Epithelial cell of proximal tubule (primary cell): ENCODE data around the gene HYAL1. TPM values are rescaled to one million over a fixed set of nuclear protein-coding genes. Genes with fewer than 3 reads are reported as not detected.

ENCODE experiments used
- DNase-seq: peaks from one replicate; pipeline ENCODE4 v3.0.0-alpha.2; 2011; ENCODE audit warnings: low read depth
- H3K4me3 ChIP-seq: 2 replicates; pipeline ENCODE4 v1.5.1; 2011; ENCODE audit warnings: low read depth, mild to moderate bottlenecking, low read length
- total RNA-seq: library from RNA; depleted of rRNA; stranded (reverse); fragments of >200 nt; gene quantifications from 2 replicates; pipeline ENCODE4 v1.2.3, GENCODE V29; 2015
- TF ChIP-seq, protein P1 (sequence below): conservative IDR thresholded peaks from 2 replicates; pipeline ENCODE4 v1.5.1; 2012; ENCODE audit warnings: low read depth, mild to moderate bottlenecking, low read length

HYAL1 gene
- total RNA-seq, 1 donor from 2014 or later, result 1.3 TPM

- DNase-seq, result no peak
- H3K4me3 ChIP-seq, result peak within 1 kb of the TSS; percentile 66
- TF ChIP-seq, protein P1, sequence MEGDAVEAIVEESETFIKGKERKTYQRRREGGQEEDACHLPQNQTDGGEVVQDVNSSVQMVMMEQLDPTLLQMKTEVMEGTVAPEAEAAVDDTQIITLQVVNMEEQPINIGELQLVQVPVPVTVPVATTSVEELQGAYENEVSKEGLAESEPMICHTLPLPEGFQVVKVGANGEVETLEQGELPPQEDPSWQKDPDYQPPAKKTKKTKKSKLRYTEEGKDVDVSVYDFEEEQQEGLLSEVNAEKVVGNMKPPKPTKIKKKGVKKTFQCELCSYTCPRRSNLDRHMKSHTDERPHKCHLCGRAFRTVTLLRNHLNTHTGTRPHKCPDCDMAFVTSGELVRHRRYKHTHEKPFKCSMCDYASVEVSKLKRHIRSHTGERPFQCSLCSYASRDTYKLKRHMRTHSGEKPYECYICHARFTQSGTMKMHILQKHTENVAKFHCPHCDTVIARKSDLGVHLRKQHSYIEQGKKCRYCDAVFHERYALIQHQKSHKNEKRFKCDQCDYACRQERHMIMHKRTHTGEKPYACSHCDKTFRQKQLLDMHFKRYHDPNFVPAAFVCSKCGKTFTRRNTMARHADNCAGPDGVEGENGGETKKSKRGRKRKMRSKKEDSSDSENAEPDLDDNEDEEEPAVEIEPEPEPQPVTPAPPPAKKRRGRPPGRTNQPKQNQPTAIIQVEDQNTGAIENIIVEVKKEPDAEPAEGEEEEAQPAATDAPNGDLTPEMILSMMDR, result no peak
Measured at GRCh38 chr3:50345586-50346234, 42.3 kb upstream of the HYAL1 start, which contains the start of gene ZMYND10. TSS of gene ZMYND10 (minus strand) at chr3:50345732. CDS start at chr3:50345579, 153 bp downstream.

- H3K4me3 ChIP-seq, result peak overlapping the region; percentile 66
- DNase-seq, result no peak
- TF ChIP-seq, protein P1, result no peak
Measured at GRCh38 chr3:50345008-50345407, 41.6 kb upstream of the HYAL1 start.

GRCh38 chr3:50342813-50343633, 39.6 kb upstream of the HYAL1 start:
- DNase-seq, result no peak
- H3K4me3 ChIP-seq, result no peak overlapping the region
- TF ChIP-seq, protein P1, result no peak

GRCh38 chr3:50341996-50342650, 38.7 kb upstream of the HYAL1 start:
- no peak overlapping the region for H3K4me3 ChIP-seq
- TF ChIP-seq, protein P1, result no peak

DNA sequence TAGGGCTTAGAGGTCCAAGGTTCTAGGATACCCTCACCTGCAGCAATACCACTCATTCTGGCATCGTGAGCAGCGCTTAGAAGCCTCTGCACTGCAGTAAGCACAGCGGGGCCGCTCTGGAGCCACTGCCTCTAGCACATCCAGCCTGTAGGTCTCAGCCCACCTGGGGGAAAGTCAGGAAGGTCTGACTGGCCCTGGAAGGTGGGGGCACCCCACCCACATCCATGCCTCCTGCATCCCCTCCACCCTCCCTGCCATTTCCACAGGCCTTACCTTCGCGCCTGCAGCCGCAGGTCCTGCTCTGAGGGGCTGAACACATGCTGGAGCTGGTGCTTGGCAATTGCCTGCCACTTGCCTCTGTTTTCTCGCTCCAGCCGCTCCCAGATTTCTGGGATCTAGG, 38.2 kb upstream of the HYAL1 start:
- no peak for DNase-seq
- no peak overlapping the region for H3K4me3 ChIP-seq
- TF ChIP-seq, protein P1, result no peak

More at GRCh38 chr3:50341996-50342650, 38.7 kb upstream of the HYAL1 start:
- DNase-seq, result no peak

GRCh38 chr3:50340448-50341329, 37.3 kb upstream of the HYAL1 start, which contains the start of gene RASSF1:
TSS of gene RASSF1 (minus strand) at chr3:50340836. CDS start at chr3:50340805, 31 bp downstream.
- DNase-seq, result no peak
- TF ChIP-seq, protein P1, result no peak
- no peak within 1 kb of the TSS for H3K4me3 ChIP-seq
